Fibroblast of pulmonary artery (primary cell): ENCODE measurements around the gene PPFIA3.

Experiments used
- DNase-seq: peaks from one replicate; pipeline ENCODE4 v3.0.0-alpha.2; 2010; ENCODE audit warnings: low read depth
- H3K4me3 ChIP-seq: replicated peaks from 2 replicates; pipeline ENCODE4 v1.5.1; 2011; ENCODE audit warnings: low read depth, mild to moderate bottlenecking, control low read depth, low read length, moderate library complexity
- TF ChIP-seq, protein P1 (sequence below): IDR thresholded peaks from 2 replicates; pipeline ENCODE4 v1.5.1; 2011; ENCODE audit warnings: mild to moderate bottlenecking, control low read depth, low read length, inconsistent platforms; ENCODE audit errors: missing control alignments

PPFIA3 gene

DNA sequence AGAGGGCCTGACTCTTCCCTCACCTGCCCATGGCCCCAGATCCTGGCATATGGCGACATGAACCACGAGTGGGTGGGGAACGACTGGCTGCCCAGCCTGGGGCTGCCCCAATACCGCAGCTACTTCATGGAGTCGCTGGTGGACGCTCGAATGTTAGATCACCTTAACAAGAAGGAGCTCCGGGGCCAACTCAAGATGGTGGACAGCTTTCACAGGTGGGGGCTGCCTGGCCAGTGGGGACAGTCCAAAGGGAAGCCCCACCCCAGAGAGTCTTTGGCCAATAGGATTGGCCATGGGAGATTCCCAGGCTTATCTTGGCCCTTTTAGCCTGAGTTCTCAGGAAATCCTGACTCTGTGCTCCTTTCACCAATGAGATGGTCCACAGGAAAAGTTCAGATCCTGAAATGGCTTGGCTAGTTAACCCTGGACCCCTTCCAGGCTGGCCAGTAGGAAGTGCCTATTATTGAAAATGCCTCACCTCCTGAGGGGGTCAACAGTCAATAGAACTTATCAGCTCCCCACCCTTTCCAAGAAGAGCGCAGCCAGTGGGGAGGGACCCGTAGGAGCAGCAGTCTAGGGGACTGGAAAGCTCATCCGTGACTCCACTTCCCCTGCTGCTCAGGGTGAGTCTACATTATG is 28.8 kb downstream of the PPFIA3 start:
- no peak for DNase-seq
- TF ChIP-seq, protein P1, sequence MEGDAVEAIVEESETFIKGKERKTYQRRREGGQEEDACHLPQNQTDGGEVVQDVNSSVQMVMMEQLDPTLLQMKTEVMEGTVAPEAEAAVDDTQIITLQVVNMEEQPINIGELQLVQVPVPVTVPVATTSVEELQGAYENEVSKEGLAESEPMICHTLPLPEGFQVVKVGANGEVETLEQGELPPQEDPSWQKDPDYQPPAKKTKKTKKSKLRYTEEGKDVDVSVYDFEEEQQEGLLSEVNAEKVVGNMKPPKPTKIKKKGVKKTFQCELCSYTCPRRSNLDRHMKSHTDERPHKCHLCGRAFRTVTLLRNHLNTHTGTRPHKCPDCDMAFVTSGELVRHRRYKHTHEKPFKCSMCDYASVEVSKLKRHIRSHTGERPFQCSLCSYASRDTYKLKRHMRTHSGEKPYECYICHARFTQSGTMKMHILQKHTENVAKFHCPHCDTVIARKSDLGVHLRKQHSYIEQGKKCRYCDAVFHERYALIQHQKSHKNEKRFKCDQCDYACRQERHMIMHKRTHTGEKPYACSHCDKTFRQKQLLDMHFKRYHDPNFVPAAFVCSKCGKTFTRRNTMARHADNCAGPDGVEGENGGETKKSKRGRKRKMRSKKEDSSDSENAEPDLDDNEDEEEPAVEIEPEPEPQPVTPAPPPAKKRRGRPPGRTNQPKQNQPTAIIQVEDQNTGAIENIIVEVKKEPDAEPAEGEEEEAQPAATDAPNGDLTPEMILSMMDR, result no peak
- no peak overlapping the region for H3K4me3 ChIP-seq

DNA sequence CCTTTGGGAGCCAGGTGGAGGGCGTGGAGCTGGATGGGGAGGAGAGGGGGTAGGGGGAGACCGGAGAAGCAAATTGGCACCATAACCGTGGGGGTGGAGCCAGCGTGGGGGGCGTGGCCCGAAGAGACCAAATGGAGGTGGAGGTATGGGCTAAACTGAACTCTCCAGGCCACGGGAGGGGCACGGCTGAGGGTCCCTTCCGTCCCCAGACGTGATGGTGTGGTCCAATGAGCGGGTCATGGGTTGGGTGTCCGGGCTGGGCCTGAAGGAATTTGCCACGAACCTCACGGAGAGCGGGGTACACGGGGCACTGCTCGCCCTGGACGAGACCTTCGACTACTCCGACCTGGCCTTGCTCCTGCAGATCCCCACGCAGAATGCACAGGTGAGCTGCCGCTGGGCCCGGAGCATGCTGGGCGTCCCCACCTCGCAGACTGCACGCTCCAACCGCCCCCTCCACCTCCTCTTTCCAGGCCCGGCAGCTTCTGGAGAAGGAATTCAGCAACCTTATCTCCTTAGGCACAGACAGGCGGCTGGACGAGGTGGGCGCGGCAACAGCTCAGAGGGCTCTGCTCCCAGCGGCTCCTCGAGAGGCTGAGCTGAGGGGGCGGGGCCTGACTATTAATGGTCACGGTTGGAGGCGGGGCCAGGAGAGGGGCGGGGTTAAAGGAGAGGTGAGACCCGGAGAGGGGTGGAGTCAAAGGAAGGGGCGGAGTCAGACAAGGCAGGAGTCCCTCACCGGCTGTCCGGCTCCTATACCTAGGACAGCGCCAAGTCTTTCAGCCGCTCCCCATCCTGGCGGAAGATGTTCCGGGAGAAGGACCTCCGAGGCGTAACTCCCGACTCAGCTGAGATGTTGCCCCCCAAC is 29.7 kb downstream of the PPFIA3 start:
- peak overlapping the region; percentile 85 for H3K4me3 ChIP-seq
- TF ChIP-seq, protein P1, result no peak
- DNase-seq, result peak; percentile 94

DNA sequence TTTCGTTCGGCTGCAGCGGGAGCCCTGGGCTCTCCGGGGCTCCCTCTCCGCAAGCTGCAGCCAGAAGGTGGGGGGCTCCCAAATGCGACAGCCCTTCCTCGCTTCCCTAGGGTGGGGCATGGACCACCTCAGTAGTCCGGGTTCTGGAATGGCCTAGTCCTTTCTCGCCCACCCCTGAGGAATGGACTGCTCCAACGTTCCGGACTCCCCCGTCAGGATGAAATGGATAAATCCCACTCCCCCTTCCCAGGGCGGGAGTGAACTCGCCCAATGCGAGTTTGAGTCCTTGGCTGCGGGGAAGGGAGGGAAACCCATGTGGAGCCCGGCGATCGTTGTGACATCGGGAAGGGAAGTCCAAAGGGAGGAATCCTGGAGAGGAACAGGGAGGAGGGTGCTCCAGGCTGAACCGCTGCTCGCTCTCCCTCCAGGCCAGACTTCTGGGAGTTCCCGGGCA is 30.3 kb downstream of the PPFIA3 start:
- DNase-seq, result peak; percentile 91
- TF ChIP-seq, protein P1, result no peak

DNA sequence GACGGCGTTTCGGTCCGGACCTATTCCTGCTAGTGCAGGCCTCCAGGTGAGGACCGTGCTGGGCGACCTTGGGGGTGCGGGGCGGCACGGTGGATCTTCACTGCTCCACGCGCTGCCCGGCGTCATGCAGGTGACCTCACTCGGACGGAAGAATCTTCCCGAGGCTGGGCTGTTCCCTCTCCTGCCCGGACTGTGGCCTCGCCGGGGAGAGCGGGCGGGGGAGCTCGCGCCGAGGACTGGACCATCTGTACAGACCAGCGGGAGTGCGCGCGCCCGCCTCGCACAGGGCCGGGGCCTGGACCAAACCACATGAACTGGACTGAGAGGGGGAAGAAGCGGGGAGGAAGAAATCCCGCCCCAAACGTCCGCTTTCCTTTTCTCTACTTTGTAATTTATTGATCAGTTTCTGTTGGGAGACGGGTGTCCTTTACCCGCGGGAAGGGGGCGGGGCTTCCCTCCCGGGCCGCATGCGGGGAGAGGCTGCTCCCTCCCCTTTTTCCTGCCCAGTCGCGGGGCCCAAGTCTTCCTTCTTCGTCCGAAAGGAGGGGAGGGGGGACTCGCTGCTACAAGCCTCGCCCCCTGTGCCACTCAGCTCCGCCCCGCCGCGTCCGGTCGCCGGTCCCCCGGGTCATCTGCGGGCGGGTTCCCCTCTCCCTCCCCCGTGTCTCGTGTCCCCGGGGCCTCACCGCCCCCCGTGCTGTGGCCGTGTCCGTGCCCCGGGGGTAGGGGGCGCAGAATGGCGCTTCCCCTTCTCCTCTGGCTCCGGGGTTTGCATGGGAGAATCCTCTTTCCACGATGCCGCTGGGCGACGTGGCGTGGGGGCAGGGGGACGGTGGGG is 31.0 kb downstream of the PPFIA3 start:
- TF ChIP-seq, protein P1, result no peak
- peak; percentile 72 for DNase-seq

More for the DNA sequence above, 30.3 kb downstream of the PPFIA3 start:
- peak overlapping the region; percentile 85 for H3K4me3 ChIP-seq

DNA sequence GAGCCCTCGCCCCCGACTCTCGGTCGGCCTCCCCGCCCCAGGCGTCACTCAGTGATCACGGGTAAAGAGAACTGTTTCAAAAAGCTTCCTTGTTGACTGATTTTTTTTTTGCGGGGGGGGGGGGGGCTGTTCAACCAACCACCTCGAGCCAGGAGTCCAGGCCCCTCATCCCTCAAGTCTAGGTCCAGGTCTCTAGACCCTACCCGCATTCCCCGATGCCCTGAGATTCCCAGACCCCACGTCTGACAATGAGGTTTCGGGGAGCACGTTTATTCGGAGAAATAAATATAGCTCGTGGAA is 31.6 kb downstream of the PPFIA3 start:
- DNase-seq, result no peak
- TF ChIP-seq, protein P1, result no peak
- H3K4me3 ChIP-seq, result peak overlapping the region; percentile 85

More for the DNA sequence above, 31.0 kb downstream of the PPFIA3 start:
- peak overlapping the region; percentile 85 for H3K4me3 ChIP-seq

DNA sequence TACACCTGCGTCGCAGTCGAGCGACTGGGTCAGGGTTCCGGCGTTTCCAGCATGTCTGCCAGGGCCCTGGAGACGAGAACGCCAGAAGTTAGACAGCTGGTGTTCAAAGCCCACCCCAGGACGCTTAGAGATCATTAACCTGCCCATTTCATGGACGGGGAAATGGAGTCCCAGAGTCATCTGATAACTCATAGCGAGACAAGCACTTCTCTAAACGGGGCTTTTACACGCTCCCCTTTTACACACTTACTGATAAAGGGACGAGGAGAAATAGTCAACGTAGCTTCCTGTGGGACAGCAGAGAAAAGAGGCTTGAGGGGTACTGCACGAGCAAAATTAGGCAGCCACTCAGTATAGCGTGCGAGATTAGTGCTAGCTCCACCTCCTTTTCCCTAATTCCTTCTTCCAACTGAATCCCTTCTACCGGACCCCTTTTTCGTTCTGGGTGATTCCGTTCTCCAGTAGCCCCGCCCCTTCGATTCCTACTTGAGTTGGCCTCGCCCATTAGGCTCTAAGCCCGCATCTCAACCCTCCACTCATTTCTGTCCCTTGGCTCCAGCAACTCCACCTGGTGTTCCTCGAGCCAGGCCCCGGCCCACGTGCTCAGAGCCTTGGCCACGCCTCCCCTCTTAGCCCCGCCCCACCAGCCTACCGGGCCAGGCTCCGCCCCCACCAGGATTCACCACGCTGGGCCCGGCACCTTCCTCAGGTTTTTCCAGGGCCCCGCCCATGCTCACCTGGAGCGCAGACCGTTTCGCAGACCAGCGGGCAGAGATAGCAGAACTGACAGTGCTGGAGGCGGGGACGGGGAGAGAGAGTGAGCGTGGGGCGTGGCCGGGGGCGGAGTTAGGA is 32.1 kb downstream of the PPFIA3 start:
- DNase-seq, result peak; percentile 33
- TF ChIP-seq, protein P1, result no peak
- peak overlapping the region; percentile 85 for H3K4me3 ChIP-seq
